CD4-positive, alpha-beta T cell (primary cell): ENCODE results near the gene CTRB2. TPM values are rescaled to one million over a fixed set of nuclear protein-coding genes. Genes with fewer than 3 reads are reported as not detected.

Source experiments
- ATAC-seq: fragments of 200-7000 bp; cut with Tn5 transposase; one replicate; pipeline ENCODE4 v1.10.0; 2022; ENCODE audit warnings: mild to moderate bottlenecking; ENCODE audit not compliant: poor library complexity
- CTCF ChIA-PET: fragments of 350-600 bp; sonication (Branson Sonifier 250); formaldehyde crosslinking; loops from one replicate; lab custom pipeline; 2021; ENCODE audit warnings: antibody characterized with exemption, inconsistent platforms; lab: Charles Lee
- POLR2A ChIA-PET: fragments of 350-600 bp; sonication (Branson Sonifier 250); formaldehyde crosslinking; loops from one replicate; lab custom pipeline; 2021; ENCODE audit warnings: antibody characterized with exemption, inconsistent platforms; lab: Charles Lee
- DNase-seq, 14 experiments: peaks; one replicate each; pipeline ENCODE4 v3.0.0-alpha.2; 2013 to 2020; ENCODE audit warnings: mixed read lengths in 2 of 14
- H3K27ac ChIP-seq, 2 donors: one replicate each; pipeline versions ENCODE4 v1.5.1 to v1.7.0; 2013; ENCODE audit warnings: low read length in 2 of 2, low read depth in 1 of 2, mild to moderate bottlenecking in 1 of 2
- H3K27me3 ChIP-seq, 2 experiments: 1 replicate in 1 of 2; 2 replicates in 1 of 2; pipeline versions ENCODE4 v1.6.1 to v1.7.0; 2013; ENCODE audit warnings: low read length in 2 of 2, control low read depth in 1 of 2, mild to moderate bottlenecking in 1 of 2, moderate library complexity in 1 of 2; ENCODE audit not compliant: insufficient read depth in 2 of 2, control insufficient read depth in 1 of 2
- H3K36me3 ChIP-seq: one replicate; pipeline ENCODE4 v1.6.1; 2013; ENCODE audit warnings: low read length, control low read depth; ENCODE audit not compliant: insufficient read depth
- H3K4me1 ChIP-seq: one replicate; pipeline ENCODE4 v1.6.1; 2013; ENCODE audit warnings: low read length, control low read depth; ENCODE audit not compliant: insufficient read depth
- H3K4me3 ChIP-seq: one replicate; pipeline ENCODE4 v1.5.1; 2013; ENCODE audit warnings: mild to moderate bottlenecking, low read length, moderate library complexity
- H3K9me3 ChIP-seq, 2 experiments: 1 replicate in 1 of 2; 2 replicates in 1 of 2; pipeline versions ENCODE4 v1.6.1 to v1.7.0; 2013; ENCODE audit warnings: low read length in 2 of 2, mild to moderate bottlenecking in 2 of 2, control low read depth in 1 of 2, moderate library complexity in 1 of 2; ENCODE audit not compliant: control insufficient read depth in 1 of 2, insufficient read depth in 1 of 2
- H3K27ac Mint-ChIP-seq: one replicate; pipeline ENCODE4 v1.8.0; 2020; ENCODE audit warnings: mixed read lengths
- H3K27me3 Mint-ChIP-seq: one replicate; pipeline ENCODE4 v1.8.0; 2021; ENCODE audit warnings: mixed read lengths
- H3K36me3 Mint-ChIP-seq: one replicate; pipeline ENCODE4 v1.8.0; 2021; ENCODE audit warnings: low read depth, mixed read lengths
- H3K4me1 Mint-ChIP-seq: one replicate; pipeline ENCODE4 v1.8.0; 2021; ENCODE audit warnings: low read depth, mixed read lengths
- H3K4me3 Mint-ChIP-seq: one replicate; pipeline ENCODE4 v1.8.0; 2020; ENCODE audit warnings: mild to moderate bottlenecking, mixed read lengths
- H3K9me3 Mint-ChIP-seq: one replicate; pipeline ENCODE4 v1.8.0; 2020; ENCODE audit warnings: mixed read lengths
- intact Hi-C, 2 experiments: fragments of 100-400 bp; cut with DNase I in 1 of 2; cut with micrococcal nuclease in 1 of 2; formaldehyde crosslinking; loops; one replicate each; pipeline versions ENCODE4 v1.15.1 to v1.9.0; 2023 to 2025; cut with DNase I, micrococcal nuclease
- total RNA-seq, 174 experiments: library from RNA in 2 of 174; stranded (reverse) in 2 of 174; gene quantifications; one replicate each; pipeline ENCODE4 v1.2.3 and lab custom pipeline; 2021 to 2026
- TF ChIP-seq, protein P1 (sequence below): fragments of 200-600 bp; IDR thresholded peaks from one replicate; pipeline ENCODE4 v1.8.0; 2022; ENCODE audit warnings: antibody characterized with exemption, mild to moderate bottlenecking

The CTRB2 gene
- total RNA-seq, 2 experiments from 2014 or later, result not detected

DNA sequence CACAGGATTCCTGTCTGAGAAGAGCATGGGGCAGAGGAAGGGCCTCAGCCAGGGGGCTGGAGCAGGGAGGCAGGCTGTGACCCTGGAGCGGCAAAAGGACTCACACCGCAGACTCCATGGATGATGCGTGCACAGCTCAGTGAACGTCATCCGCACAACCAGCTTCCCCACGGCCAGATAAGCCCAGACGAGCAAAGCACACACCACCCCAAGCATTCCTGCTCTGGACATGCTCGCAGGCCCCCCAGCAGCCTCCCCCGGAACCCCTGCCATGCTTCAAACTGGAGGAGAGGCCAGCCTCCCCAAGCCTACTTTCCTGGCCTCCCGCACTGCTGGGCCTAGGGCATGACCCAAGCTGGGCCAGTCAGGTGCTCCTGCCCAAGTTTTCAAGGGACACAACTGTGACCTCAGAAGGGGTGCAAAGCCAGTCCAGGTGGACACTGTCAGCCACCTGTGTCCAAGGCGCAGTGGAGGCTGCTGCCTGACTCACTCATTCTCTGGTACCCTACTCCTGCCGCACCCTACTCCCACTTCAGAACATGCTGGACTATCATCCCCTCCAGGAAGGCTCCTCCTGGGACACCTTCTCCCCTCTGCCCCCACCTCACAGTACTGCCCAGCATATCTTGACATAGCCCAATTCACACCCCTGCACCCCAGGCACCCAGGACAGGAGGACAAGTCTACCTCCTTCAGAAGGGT lies 39.7 kb upstream of the CTRB2 start:
- TF ChIP-seq, protein P1, sequence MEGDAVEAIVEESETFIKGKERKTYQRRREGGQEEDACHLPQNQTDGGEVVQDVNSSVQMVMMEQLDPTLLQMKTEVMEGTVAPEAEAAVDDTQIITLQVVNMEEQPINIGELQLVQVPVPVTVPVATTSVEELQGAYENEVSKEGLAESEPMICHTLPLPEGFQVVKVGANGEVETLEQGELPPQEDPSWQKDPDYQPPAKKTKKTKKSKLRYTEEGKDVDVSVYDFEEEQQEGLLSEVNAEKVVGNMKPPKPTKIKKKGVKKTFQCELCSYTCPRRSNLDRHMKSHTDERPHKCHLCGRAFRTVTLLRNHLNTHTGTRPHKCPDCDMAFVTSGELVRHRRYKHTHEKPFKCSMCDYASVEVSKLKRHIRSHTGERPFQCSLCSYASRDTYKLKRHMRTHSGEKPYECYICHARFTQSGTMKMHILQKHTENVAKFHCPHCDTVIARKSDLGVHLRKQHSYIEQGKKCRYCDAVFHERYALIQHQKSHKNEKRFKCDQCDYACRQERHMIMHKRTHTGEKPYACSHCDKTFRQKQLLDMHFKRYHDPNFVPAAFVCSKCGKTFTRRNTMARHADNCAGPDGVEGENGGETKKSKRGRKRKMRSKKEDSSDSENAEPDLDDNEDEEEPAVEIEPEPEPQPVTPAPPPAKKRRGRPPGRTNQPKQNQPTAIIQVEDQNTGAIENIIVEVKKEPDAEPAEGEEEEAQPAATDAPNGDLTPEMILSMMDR, result no peak
- H3K27me3 ChIP-seq, result peaks cover 11 to 19% of the 10 kb centered on the region in 2 experiments
- no peak overlapping the region for H3K4me3 ChIP-seq
- H3K4me3 Mint-ChIP-seq, result no peak overlapping the region
- no peaks in the 10 kb centered on the region for H3K4me1 Mint-ChIP-seq
- intact Hi-C loops, result no loop called here
- peaks cover 8% of the 10 kb centered on the region for H3K4me1 ChIP-seq
- H3K9me3 Mint-ChIP-seq, result no peaks in the 10 kb centered on the region
- no peaks in the 10 kb centered on the region for H3K36me3 ChIP-seq
- H3K9me3 ChIP-seq, result peaks cover 0 to 9% of the 10 kb centered on the region in 2 experiments
- POLR2A ChIA-PET, result no interaction called here
- no peak overlapping the region for H3K27ac Mint-ChIP-seq
- no peaks in the 10 kb centered on the region for H3K36me3 Mint-ChIP-seq
- peaks cover 16% of the 10 kb centered on the region for H3K27me3 Mint-ChIP-seq
- ATAC-seq, result no peak
- no peak overlapping the region for H3K27ac ChIP-seq
- no peak for DNase-seq
- CTCF ChIA-PET, result no interaction called here

- TF ChIP-seq, protein P1, result no peak
- Histone ChIP-seq H3K27ac (no peak overlapping the region), H3K4me1 (peaks cover under 1% of the 10 kb centered on the region), H3K4me3 (no peak overlapping the region), H3K9me3 (peaks cover 0 to 9% of the 10 kb centered on the region in 2 experiments), H3K27me3 (peaks cover 6 to 8% of the 10 kb centered on the region in 2 experiments), H3K36me3 (no peaks in the 10 kb centered on the region)
- ChIA-PET POLR2A (no interaction called here), CTCF (no interaction called here)
- Mint-ChIP-seq H3K4me3 (no peak overlapping the region), H3K36me3 (no peaks in the 10 kb centered on the region), H3K9me3 (no peaks in the 10 kb centered on the region), H3K27me3 (peaks cover 9% of the 10 kb centered on the region), H3K27ac (no peak overlapping the region), H3K4me1 (no peaks in the 10 kb centered on the region)
- no peak for DNase-seq
- intact Hi-C loops, result no loop called here
- ATAC-seq, result no peak
Observed at GRCh38 chr16:75244844-75245758, 38.1 kb upstream of the CTRB2 start.

GRCh38 chr16:75244225-75244809 lies 37.4 kb upstream of the CTRB2 start:
- Histone ChIP-seq H3K36me3 (no peaks in the 10 kb centered on the region), H3K4me3 (no peak overlapping the region), H3K27me3 (no peaks in the 10 kb centered on the region), H3K27ac (no peak overlapping the region), H3K4me1 (no peaks in the 10 kb centered on the region), H3K9me3 (peaks cover 0 to 6% of the 10 kb centered on the region in 2 experiments)
- CTCF ChIA-PET, result no interaction called here
- Mint-ChIP-seq H3K4me3 (no peak overlapping the region), H3K27me3 (peaks cover 1% of the 10 kb centered on the region), H3K9me3 (no peaks in the 10 kb centered on the region), H3K27ac (no peak overlapping the region), H3K36me3 (no peaks in the 10 kb centered on the region), H3K4me1 (no peaks in the 10 kb centered on the region)
- intact Hi-C loops, result no loop called here
- TF ChIP-seq, protein P1, result no peak
- POLR2A ChIA-PET, result no interaction called here
- ATAC-seq (no peak), DNase-seq (no peak)
